Stimulated activated CD8-positive, alpha-beta memory T cell treated with anti-CD3 and anti-CD28 coated beads, Interleukin-4, amount 100 ng/mL, for 1 hour (primary cell): Measurements from ENCODE around the gene RBMS3.
"Not testable (repeated sequence)": the region's sequence is repeated elsewhere in the genome, so short reads cannot be mapped to it uniquely, and the experiment has no call there.

Experiments
- DNase-seq, 2 donors: peaks; one replicate each; pipeline ENCODE4 v3.0.0-alpha.2; 2020; ENCODE audit warnings: low read depth in 2 of 2, low spot score in 1 of 2

RBMS3 gene

DNA sequence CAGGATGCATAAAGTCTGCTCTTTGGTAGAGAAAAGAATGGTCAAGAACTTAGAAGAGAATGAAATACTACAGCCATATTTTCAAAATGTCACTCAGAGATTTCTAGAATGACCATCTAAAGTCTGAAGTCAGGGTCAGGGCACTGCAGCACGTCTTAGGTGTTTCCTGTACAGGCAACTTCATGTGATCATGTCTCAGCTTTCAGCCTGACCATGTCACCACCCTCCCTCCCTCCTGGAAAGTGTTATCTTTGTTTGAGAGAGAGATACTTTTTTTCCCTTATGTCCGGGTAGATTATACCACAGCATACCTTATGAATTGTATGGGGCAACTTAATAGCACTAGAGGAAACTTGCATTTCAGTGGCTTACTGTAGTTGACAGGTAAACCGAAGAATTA lies 767.6 kb downstream of the RBMS3 start:
- no peak for DNase-seq

DNA sequence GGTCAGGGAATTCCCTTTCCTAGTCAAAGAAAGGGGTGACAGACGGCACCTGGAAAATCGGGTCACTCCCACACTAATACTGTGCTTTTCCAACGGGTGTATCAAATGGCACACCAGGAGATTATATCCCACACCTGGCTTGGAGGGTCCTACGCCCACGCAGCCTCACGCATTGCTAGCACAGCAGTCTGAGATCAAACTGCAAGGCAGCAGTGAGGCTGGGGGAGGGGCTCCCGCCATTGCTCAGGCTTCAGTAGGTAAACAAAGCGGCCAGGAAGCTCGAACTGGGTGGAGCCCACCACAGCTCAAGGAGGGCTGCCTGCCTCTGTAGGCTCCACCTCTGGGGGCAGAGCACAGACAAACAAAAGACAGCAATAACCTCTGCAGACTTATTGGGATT lies 769.2 kb downstream of the RBMS3 start:
- DNase-seq, result not testable (repeated sequence)

DNA sequence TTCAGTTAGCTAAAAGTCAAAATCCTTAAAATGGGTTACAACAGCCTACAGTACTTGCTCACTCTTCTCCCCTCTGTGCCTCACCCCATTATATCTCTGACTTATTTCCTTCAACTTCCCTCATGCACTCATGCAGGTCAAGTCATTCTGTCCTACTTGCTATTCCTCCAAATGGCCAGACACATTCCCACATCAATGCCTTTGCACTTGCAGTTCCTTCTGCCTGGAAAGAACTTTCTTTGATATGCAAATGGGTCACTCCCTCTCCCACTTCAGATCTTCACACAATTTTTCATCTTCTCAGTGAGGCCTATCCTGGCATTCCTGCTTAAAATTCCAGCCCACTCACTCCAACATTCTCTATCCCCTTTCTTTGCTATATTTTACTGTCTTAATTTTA lies 778.4 kb downstream of the RBMS3 start:
- DNase-seq, result no peak
